ENCODE results near the gene INPP4B.
"Not testable (repeated sequence)": the region's sequence is repeated elsewhere in the genome, so short reads cannot be mapped to it uniquely, and the experiment has no call there.

INPP4B gene

GRCh38 chr4:142663828-142664227, 182.3 kb downstream of the INPP4B start:
- no peak for DNase-seq

GRCh38 chr4:142660728-142661127, 185.4 kb downstream of the INPP4B start:
- no peak for DNase-seq

GRCh38 chr4:142656178-142656577, 189.9 kb downstream of the INPP4B start:
- DNase-seq: no peak

DNA sequence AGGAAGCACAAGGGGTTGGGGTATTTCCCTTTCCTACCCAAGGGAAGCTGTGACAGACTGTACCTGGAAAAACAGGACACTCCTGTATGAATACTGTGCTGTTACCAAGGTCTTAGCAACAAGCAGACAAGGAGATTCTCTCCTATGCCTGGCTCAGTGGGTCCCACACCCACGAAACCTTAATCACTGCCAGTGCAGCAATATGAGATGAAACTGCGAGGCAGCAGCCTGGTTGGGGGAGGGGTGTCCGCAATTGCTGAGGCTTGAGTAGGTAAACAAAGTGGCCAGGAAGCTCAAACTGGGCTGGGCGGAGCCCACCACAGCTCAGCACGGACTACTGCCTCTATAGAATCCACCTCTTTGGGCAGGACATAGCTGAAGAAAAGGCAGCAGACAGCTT, 197.7 kb downstream of the INPP4B start:
- no peak for DNase-seq

- DNase-seq: no peak
Measured at GRCh38 chr4:142645475-142646108, 200.5 kb downstream of the INPP4B start.

DNA sequence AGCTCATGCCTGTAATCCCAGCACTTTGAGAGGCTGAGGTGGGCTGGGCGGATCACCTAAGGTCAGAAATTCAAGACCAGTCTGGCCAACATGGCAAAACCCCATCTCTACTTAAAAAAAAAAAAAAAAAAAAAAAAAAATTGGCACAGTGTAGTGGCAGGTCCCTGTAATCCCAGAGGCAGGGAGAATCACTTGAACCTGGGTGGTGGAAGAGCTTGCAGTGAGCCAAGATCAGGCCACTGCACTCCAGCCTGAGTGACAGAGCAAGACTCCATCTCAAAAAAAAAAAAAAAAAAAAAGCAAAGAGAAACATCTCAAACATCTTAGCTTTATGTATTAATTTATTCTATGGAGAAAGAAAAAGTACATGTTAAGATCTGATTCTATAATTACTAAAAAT, 201.5 kb downstream of the INPP4B start:
- DNase-seq: not testable (repeated sequence)

- DNase-seq: no peak
Measured at GRCh38 chr4:142637614-142638013, 208.5 kb downstream of the INPP4B start.

- no peak for DNase-seq
Measured at GRCh38 chr4:142631836-142632235, 214.3 kb downstream of the INPP4B start.

DNA sequence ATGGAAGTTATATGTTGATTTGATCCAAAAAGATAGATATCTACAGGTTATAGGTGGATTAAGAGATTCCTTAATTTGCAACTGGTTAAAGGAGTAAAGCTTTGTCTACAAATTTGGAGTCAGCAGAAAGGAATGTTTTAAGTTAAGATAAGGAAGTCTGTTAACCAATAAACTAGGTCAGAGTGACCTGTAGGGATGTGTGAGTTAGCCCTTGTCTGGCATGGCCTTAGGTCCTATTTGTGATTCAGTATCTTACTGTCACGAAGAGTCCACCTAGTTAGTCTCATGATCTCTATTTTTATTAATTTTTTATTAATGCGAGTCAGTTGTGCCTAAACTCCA, 230.8 kb downstream of the INPP4B start:
- DNase-seq: no peak

DNA sequence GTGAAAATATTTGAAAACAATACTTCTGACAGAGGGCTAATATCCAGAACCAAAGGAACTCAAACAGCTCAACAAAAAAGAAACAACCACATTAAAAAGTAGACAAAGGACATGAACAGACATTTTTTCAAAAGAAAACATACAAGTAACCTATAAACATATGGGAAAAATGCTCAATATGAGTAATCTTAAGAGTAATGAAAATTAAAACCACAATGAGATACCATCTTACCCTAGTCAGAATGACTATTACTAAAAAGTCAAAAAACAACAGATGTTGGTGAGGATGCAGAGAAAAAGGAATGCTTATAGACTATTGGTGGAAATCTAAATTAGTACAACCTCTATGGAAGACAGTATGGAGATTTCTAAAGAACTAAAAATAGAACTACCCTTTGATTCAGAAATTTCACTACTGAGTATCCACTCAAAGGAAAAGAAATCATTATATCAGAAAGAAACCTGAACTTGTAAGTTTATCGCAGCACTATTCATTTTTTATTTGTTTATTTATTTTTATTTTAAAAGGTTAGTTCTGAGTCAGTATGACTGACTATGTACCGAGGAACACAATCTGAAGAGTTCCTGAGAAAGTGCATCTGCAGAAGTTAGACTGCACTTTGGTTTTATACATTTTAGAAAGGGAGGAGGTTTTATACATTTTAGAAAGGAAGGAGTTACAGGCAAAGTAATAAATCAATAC, 231.3 kb downstream of the INPP4B start:
- DNase-seq: no peak

GRCh38 chr4:142607976-142608375, 238.1 kb downstream of the INPP4B start:
- no peak for DNase-seq

DNA sequence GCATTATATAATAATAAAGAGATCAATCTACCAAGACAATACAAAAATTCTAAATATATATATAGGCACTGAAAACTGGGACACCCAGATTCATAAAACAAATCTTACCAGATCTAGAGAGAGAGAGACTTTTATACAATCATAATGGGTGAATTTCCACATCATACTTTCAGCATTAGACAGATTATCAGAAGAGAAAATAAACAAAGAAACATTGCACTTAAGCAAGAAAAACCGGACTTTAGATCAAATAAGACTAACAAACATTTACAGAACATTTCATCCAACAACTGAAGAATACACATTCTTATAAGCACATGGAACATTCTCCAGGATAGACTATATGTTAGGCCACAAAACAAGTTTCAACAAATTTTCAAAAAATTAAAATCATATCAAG, 245.1 kb downstream of the INPP4B start:
- no peak for DNase-seq

DNA sequence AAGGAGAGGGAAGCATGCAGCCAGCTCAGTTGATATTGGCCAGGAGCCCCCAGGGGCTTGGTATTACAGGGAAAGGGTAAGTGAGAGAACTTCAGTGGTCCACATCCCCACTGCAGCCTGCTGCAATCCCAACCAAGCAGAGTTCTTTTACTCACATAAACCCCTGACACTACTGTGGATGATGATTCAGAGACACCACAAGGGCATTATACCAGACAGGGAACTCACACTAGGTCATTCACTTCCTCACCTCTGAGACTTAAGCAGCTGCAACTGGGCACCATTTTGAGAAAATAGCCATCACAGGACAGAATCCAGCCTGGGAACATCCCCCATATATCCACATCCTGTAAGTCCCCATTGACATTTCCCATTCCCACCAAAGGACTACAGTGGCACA, 248.0 kb downstream of the INPP4B start:
- DNase-seq: no peak

DNA sequence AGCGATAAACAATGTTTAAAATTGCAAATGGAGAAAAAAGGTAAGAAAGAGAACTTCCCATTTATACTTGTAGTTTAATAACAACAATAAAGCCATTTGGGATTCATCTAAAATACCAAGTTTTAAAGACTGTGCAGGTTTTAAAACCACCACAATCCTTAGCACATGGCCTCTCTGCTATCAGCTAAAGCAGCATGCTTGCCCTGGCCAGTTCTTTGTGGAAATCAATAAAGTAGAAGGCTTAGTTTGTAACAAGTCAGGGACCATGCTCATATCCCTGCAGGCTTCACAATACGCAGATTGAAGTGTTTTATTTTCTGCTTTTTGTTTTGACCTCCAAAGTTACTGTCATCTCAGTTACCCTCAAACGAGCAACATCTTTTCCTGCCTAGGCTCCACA, 249.5 kb downstream of the INPP4B start:
- DNase-seq: no peak

DNA sequence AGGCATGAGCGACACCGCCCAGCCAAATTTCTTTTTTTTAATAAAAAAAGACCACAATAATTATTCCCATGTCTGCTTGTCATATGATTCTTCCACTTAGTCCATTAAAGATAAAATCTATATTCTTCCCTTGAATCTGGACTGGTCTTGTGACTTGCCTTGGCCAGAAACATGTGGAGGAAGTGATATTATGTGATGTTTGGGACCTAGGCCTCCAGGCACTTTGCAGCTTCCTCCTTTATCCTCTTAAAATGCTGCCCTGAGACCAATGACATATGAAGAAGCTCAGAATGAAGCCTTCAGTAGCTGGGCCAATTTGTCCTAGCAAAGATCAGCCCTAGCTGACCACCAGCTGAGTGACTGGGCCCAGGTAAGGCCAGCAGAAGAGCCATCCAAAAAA, 250.0 kb downstream of the INPP4B start:
- no peak for DNase-seq

DNA sequence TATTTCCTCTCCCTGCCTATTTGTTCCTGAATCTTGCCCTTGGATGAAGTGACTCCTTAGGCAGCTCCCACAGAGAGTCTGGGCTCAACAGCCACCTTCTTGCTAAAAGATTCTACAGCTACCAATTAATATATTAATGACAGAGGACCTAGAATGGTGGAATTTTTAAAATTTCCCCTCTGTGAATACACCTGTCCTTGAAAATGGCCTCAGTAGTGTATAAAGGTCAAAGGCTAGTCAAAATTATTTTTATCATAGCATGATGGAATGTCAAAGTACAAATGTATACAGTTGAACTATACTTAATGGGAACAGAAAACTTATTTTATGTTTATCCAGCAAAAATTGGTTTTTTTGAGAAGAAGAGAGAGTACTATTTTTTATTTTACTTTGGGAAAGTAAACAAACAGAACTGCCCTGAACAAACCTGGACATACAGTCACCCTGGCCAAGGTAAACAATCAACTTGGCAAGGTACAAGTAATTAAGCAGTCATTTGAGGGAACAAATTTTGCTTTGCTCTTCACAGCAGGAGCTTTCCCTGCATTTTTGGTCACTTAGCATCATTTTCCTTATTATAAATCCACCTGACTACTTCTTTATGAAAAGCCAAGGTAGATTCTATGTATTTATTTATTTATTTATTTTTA, 250.8 kb downstream of the INPP4B start:
- no peak for DNase-seq

DNA sequence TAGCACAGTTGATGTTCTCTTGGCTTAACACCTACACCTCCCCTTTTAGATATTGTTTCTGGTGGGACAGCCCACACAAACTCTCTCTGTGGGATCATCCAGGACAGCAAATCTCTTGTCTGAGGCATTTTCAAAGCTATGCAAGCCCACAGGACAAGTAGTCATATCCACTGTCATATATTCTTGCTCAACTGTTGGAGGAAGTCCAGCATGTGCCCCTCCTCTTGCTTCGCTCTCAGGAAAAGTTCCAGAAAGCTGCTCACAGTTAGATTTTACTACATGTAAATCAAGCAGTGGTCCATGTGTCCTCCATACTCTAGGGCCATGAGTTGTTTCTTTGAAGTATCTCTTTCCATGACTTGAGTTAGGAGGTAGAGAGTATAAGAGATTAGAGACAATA, 260.7 kb downstream of the INPP4B start:
- no peak for DNase-seq

GRCh38 chr4:142583708-142584107, 262.4 kb downstream of the INPP4B start:
- DNase-seq: no peak

- DNase-seq: no peak
Measured at GRCh38 chr4:142582340-142582739, 263.8 kb downstream of the INPP4B start.

DNA sequence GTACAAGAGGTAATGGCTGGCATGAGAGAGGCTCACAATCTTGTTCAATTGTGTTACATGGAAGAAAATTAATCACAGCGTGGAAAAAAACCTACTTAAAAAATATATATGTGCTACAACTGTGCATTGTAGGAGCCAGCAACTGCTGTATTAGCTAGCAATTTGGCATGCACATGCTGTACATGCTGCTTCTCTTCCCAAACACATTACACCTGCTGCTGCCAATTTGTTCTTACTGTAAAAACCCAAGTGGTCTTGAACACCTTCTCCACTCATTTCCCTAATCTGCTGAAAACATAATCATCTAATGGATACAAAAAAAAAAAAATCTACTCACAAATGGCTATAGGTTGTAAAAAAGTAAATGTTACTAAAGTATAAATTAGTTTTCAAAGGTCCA, 264.2 kb downstream of the INPP4B start:
- DNase-seq: no peak

GRCh38 chr4:142579443-142579842, 266.7 kb downstream of the INPP4B start:
- DNase-seq: no peak

GRCh38 chr4:142574306-142574705, 271.8 kb downstream of the INPP4B start:
- DNase-seq: no peak

DNA sequence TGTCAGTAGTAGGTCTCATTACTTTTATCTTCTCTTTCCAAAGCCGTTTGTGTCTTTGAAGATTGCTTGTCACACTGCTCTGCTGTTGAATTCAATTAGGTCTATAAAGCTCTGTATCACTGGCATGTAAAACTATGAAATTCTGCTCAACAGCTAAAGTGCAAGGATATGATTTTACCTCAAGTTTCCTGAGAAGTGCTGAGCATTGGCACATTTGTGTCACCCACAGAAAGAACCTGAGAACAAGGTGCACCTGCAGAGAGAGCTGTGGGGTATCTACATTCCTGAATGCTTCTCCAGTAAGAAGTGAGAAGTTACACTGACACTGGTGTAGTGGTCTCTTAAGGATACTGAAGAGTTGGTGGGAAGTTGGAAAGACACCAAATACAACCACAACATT, 274.0 kb downstream of the INPP4B start:
- no peak for DNase-seq

DNA sequence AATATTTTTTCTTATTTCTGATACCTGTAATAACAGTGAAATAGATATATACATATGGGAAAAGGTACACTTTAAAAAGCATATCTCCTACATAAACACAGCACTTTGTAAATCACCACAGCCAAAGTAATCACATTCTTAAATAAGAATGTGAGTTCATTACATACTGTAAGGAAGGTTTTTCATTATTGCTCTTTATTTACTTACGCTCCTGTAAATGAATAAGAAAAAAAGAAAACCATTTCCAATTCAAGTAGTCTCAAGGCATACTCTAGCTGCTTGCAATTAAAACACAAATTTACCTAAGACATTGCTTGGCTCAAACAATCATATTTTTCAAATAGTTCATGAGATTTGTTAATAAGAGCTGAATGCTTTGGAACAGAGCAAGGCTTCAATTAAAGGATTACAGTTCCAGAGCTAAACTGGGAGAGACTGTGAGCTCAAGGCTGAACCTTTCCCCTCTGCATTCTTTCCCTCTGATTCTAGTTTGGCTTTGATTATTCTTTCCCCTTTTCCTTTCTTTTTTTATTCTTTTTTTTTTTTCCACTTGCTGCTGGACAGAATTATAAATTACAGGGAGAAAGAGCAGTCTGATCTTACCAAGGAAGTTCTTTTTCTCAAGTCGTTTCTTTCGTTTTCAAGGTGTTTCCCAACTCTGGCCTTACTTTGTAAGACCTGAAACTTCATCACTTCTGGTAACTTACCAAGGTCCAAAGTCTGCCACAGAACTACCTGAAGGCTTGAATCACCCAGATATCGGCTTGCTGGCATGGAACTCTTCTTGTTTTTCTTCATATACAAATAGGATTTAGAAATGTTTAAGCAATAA, 278.3 kb downstream of the INPP4B start:
- no peak for DNase-seq

All from SIG-M5 (cell line).